ENCODE data around the gene FAM81A.
A peak's percentile ranks its signal among the peaks of the same experiment; 100 is the strongest.

FAM81A gene

GRCh38 chr15:59528429-59528828 lies 90.4 kb downstream of the FAM81A start:
- in situ Hi-C loops (cut with HindIII; ENCODE audit: low pct_ligation_motif_present, low pct_unique_long_range_greater_than_20kb, low sequenced_read_pairs), result no loop called here
- DNase-seq, result no peak

- DNase-seq, result peak; percentile 90
- in situ Hi-C loops (cut with HindIII; ENCODE audit: low pct_ligation_motif_present, low pct_unique_long_range_greater_than_20kb, low sequenced_read_pairs), result no loop called here
Observed at GRCh38 chr15:59528961-59529402, 91.0 kb downstream of the FAM81A start.

GRCh38 chr15:59531066-59531675 lies 93.2 kb downstream of the FAM81A start:
- in situ Hi-C loops (cut with HindIII; ENCODE audit: low pct_ligation_motif_present, low pct_unique_long_range_greater_than_20kb, low sequenced_read_pairs), result no loop called here
- no peak for DNase-seq

- in situ Hi-C loops (cut with HindIII; ENCODE audit: low pct_ligation_motif_present, low pct_unique_long_range_greater_than_20kb, low sequenced_read_pairs), result no loop called here
- peak; percentile 59 for DNase-seq
Observed at GRCh38 chr15:59532770-59533379, 94.9 kb downstream of the FAM81A start.

DNA sequence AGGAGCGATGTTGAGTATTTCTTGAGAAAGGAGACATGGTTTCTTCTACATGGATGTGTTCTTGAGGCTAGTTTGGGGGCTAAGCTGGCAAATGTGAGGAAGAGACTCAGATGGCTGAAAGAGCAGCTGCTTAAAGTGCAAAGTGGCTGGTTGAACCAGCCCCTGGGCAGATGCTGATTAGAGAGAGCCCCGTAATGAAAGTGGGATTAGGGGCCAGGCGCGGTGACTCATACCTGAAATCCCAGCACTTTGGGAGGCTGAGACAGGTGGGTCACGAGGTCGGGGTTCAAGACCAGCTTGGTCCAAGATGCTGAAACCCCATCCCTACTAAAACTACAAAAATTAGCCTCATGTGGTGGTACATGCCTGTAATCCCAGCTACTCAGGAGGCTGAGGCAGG lies 98.6 kb downstream of the FAM81A start:
- no peak for DNase-seq
- in situ Hi-C loops (cut with HindIII; ENCODE audit: low pct_ligation_motif_present, low pct_unique_long_range_greater_than_20kb, low sequenced_read_pairs), result no loop called here

DNA sequence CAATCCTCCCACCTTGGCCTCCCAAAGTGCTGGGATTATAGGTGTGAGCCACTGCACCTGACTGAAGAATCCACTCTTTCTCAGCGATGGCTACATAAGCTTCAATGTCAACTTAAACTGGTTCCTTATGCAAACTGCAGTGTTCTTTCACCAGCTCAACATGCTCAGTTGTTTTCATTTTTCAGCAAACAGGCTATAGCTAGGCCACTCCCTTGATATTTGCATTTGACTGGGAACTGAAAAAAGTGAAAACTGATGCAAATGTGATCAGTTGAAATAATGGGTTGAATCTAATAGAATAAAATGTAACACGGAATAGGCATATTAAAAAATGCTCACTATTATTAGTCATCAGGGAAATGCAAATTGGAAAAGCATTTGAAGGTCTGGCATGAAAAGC lies 99.4 kb downstream of the FAM81A start:
- DNase-seq, result no peak
- in situ Hi-C loops (cut with HindIII; ENCODE audit: low pct_ligation_motif_present, low pct_unique_long_range_greater_than_20kb, low sequenced_read_pairs), result no loop called here

GRCh38 chr15:59538494-59538893 lies 100.5 kb downstream of the FAM81A start:
- DNase-seq, result no peak
- in situ Hi-C loops (cut with HindIII; ENCODE audit: low pct_ligation_motif_present, low pct_unique_long_range_greater_than_20kb, low sequenced_read_pairs), result no loop called here

DNA sequence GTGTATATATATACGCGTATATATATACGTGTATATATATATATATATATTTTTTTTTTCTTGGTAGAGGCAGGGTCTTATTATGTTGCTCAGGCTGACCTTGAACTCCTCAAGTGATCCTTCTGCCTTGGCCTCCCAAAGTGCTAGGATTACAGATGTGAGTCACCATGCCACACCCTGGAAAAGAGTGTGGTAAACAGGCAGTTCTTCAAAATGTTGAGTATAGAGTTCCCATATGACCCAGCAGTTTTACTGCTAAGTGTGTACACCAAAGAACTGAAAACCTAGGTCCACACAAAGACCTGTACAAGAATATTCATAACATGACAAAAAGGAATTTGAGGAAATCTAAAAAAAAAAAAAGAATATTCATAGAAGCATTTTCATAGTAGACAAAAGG lies 101.8 kb downstream of the FAM81A start:
- no peak for DNase-seq
- in situ Hi-C loops (cut with HindIII; ENCODE audit: low pct_ligation_motif_present, low pct_unique_long_range_greater_than_20kb, low sequenced_read_pairs), result no loop called here

DNA sequence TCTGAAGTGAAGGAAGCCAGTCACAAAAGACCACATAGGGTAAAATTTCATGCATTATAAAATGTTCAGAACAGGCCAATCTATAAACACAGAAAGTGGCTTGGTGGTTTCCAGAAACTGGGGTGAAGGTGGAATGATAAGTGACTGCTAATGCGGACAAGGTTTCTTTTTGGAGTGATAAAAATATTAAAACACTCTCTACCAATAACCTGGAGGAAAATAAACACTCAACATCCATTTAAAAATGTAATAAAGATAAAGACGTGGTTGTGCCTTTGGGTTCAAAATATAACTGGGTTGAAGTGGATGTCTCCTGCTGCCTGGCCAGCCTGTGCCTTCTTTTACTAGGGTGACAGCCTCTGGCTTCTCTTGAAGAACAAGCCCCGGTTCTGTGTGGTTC lies 102.7 kb downstream of the FAM81A start:
- no peak for DNase-seq
- in situ Hi-C loops (cut with HindIII; ENCODE audit: low pct_ligation_motif_present, low pct_unique_long_range_greater_than_20kb, low sequenced_read_pairs), result no loop called here

DNA sequence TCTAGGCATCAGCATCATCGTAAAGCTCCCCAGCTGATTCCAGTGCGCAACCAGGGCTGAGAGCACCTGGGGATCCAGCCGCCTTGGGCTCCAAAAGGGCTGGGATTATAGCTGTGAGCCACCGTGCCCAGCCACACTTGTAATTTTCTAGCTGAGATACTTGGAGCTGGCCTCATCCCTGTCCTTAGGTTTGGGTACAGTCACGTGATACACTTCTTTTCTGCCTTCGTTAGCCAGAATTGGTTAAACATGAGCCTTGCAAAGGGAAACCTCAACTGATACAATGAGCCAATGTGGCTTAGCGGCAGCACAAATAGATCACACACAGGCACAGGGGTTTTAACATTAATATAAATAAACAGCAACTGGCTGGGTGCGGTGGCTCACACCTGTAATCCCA lies 103.8 kb downstream of the FAM81A start:
- in situ Hi-C loops (cut with HindIII; ENCODE audit: low pct_ligation_motif_present, low pct_unique_long_range_greater_than_20kb, low sequenced_read_pairs), result no loop called here
- no peak for DNase-seq

DNA sequence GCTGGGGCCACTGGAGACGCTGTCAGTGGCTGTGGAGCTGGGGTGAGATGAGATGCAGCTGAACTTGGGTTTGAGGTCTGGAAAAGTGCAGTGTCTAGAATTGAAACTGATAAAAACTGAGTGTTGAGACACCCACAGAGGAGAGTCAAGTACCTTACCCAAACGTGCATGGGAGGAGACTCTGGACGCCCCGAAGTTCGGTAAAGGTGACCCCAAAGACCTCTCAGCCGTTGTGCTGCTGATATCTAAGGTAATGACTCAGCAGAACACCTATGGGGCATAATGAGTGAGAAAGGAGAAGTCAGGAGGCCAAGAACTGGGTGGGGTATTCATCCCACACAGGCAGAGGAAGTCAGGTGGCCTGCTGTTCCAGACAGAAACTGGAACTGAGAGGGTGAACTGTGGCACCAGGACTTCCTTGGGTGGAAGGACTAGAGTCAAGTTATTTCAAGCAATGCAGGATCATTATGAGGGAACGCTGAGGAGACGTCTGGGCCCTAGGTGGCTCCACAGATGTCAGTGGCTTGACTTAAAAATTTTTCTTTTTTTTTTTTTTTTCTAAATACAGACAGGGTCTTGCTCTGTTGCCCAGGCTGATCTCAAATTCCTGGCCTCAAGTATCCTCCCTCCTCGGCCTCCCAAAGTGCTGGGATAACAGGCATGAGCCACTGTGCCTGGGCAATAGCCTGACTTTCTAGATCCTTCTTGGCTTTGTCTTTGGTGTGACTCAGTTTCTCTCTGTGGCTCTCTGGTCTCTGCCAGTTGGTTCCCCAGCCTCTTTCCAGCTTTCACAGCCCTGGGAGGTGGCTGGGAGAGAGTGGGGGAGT lies 105.9 kb downstream of the FAM81A start:
- no peak for DNase-seq
- in situ Hi-C loops (cut with HindIII; ENCODE audit: low pct_ligation_motif_present, low pct_unique_long_range_greater_than_20kb, low sequenced_read_pairs), result no loop called here

GRCh38 chr15:59545573-59545972 lies 107.6 kb downstream of the FAM81A start:
- in situ Hi-C loops (cut with HindIII; ENCODE audit: low pct_ligation_motif_present, low pct_unique_long_range_greater_than_20kb, low sequenced_read_pairs), result no loop called here
- DNase-seq, result no peak

GRCh38 chr15:59548501-59549226 lies 110.7 kb downstream of the FAM81A start:
- in situ Hi-C loops (cut with HindIII; ENCODE audit: low pct_ligation_motif_present, low pct_unique_long_range_greater_than_20kb, low sequenced_read_pairs), result no loop called here
- DNase-seq, result no peak

- DNase-seq, result no peak
- in situ Hi-C loops (cut with HindIII; ENCODE audit: low pct_ligation_motif_present, low pct_unique_long_range_greater_than_20kb, low sequenced_read_pairs), result no loop called here
Observed at GRCh38 chr15:59549301-59550185, 111.6 kb downstream of the FAM81A start.

DNA sequence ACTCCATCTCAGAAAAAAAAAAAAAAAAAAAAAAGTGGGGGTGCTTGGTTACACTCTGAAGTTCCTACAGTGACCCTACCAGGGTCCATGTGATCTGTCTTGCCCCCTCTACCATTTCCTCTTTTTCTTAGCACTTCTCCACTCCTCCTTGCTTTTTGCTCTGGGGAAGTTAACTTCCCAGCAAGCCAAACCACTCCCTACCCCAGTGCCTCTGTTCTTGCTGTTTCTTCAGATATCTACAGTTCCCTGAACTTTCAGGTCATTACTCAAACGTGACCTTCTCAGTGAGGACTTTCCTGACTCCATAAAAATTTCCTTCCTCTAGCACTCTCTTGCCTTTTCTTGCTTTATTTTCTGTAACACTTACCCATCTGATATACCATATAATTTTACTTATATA lies 112.5 kb downstream of the FAM81A start:
- in situ Hi-C loops (cut with HindIII; ENCODE audit: low pct_ligation_motif_present, low pct_unique_long_range_greater_than_20kb, low sequenced_read_pairs), result no loop called here
- DNase-seq, result no peak

DNA sequence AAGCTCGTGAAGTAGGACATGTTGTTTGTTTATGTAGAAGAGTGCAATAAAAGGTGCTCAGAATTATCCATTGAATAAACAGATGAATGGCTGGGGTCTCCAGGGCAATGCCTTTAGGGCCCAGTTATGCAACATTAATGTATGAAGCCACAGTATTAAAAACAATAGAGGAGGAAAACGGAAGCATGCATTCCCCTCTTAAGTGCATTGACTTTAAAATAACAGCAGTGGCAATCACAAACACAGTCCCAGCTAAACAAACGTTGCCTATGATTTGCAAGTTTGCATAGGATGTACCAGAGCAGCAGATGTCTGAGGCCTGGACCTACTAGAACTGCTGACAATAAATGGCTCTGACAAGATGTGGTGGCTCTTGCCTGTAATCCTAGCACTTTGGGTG lies 113.0 kb downstream of the FAM81A start:
- in situ Hi-C loops (cut with HindIII; ENCODE audit: low pct_ligation_motif_present, low pct_unique_long_range_greater_than_20kb, low sequenced_read_pairs), result no loop called here
- DNase-seq, result no peak

- in situ Hi-C loops (cut with HindIII; ENCODE audit: low pct_ligation_motif_present, low pct_unique_long_range_greater_than_20kb, low sequenced_read_pairs), result no loop called here
- no peak for DNase-seq
Observed at GRCh38 chr15:59553879-59554735, 116.1 kb downstream of the FAM81A start.

Measured in ACHN (cell line).